HG03378 (cell line): Measurements from ENCODE around the gene NEDD4L.

Source experiments
- ATAC-seq: cut with Tn5 transposase; IDR thresholded peaks from one replicate; pipeline ENCODE4 v1.9.1; 2021; ENCODE audit warnings: mild to moderate bottlenecking, moderate library complexity; ENCODE audit not compliant: unreplicated experiment

NEDD4L gene

GRCh38 chr18:58227361-58227930, 183.4 kb downstream of the NEDD4L start:
- ATAC-seq: no peak

- ATAC-seq: no peak
Measured at GRCh38 chr18:58228176-58228575, 184.2 kb downstream of the NEDD4L start.

GRCh38 chr18:58228762-58229161, 184.7 kb downstream of the NEDD4L start:
- ATAC-seq: no peak

GRCh38 chr18:58229162-58229561, 185.1 kb downstream of the NEDD4L start:
- ATAC-seq: no peak

DNA sequence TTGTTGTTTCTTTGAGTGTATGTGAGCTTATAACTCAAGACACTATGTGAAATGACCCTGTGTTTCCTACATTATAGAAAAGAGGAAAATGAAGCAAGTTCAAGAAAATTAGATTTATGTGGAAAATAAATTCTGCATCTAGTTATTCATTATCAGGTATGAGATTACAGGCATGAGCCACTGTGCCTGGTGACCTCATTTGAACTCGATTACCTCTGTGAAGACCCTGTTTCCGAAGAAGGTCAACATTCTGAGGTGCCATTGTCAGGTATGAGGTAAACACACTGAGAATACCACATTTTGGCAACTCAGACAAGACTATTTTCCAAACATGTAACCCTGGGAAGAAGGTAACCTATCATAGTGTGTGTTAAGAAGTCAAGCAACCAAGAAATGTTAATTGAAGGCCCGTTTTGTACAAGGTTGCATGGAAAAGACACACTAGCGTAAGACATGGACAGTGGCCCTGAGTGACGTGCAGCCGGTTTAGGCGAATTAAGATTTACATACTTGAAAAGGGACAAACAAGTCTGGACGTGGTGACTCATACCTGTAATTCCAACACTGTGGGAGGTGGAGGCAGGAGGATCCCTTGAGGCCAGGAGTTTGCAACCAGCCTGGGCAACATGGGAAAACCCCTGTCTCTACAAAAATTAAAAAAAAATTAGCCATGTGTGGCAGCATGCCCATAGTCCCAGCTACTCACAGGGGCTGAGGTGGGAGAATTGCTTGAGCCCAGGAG, 186.6 kb downstream of the NEDD4L start:
- ATAC-seq: no peak

DNA sequence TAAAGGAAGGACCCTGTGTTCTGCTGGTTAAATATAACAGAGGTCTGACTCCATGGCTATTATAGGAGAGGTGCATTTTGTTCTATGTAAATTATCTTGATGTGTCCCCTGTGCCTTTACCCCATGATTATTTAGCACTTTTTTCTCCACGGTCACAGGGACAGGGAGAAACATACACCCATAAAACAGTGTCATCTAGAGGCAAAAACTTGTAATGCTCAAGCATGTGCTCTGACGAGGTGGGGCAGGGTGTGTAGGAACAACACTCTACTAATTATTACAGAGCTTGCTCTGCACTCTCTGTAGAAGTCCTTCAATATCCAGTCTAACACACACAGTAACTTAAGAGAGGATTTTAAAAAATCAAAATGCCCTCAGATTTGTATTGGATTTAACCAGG, 187.9 kb downstream of the NEDD4L start:
- ATAC-seq: peak; percentile 54

DNA sequence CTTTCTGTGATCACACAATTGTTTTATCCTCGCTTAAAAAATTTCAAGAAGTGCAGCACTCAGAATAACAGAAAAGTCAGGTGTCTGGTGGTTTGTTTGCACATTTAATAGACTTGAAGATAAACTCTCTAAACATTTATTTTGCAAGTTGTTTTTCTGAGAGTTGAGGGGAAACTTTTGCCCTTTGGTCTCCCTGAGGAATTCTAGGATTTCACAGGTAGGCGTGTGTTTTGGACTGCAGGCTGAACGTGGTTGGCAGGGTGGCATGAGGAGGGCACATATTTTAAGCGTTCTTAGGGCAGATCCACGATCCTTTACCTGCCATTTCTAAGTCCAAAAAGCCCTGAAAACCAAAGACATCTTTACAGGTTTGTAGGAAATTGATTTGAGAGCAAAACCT, 188.6 kb downstream of the NEDD4L start:
- ATAC-seq: no peak

- no peak for ATAC-seq
Measured at GRCh38 chr18:58234359-58234741, 190.3 kb downstream of the NEDD4L start.

GRCh38 chr18:58235001-58235436, 191.0 kb downstream of the NEDD4L start:
- ATAC-seq: no peak

- no peak for ATAC-seq
Measured at GRCh38 chr18:58239879-58240278, 195.9 kb downstream of the NEDD4L start.

DNA sequence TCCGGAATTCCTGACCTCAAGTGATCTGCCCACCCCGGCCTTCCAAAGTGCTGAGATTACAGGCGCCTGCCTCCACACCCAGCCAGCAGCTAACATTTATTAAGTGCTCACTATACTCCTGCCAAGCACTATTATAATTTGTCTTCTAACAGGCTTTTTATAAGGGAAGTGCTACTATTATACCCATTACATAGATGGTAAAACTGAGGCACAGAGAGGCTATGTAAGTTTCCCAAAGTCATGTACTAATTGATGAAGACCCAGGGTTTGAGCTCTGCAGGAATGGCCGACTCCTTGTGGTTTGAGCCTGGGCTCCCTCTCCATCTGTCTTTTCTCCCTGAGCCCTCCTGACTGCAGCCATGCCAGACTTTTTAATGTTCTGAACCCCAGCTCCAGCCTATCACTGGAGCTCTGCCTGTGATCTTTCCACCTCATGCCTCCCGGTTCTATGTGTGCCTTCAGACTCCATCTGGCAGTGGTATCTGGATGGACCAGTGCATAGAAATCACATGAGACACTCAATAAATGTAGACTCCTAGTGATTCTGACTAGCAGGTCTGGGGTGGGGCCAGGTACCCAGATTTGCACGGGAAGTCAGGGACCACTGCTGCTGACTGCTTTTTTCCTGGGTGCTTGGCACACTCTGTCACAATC, 197.1 kb downstream of the NEDD4L start:
- no peak for ATAC-seq

DNA sequence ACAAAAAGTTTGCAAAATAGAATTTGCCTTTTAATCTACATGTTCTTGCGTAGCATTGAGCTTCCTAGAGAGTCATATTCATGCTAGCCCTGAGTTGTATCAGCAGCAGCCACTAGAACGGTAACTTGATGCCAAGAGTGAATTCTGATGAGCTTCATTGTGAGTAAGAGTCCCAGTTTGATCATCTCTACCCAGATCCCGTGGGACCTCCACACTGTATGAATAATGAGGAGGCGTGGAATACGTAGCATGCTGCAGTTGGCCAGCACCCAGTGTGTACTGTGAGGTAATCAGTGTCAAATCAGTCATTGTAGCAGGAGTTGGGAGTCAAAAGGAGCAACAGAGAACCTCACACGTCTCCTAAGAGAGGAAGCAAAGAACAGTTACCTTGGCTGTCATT, 197.9 kb downstream of the NEDD4L start:
- no peak for ATAC-seq

- ATAC-seq: no peak
Measured at GRCh38 chr18:58242435-58242834, 198.4 kb downstream of the NEDD4L start.

GRCh38 chr18:58242968-58243367, 198.9 kb downstream of the NEDD4L start:
- no peak for ATAC-seq

GRCh38 chr18:58243401-58243800, 199.4 kb downstream of the NEDD4L start:
- no peak for ATAC-seq

GRCh38 chr18:58247363-58247834, 203.4 kb downstream of the NEDD4L start:
- ATAC-seq: no peak

GRCh38 chr18:58249712-58250111, 205.7 kb downstream of the NEDD4L start:
- no peak for ATAC-seq

GRCh38 chr18:58251416-58251815, 207.4 kb downstream of the NEDD4L start:
- no peak for ATAC-seq

DNA sequence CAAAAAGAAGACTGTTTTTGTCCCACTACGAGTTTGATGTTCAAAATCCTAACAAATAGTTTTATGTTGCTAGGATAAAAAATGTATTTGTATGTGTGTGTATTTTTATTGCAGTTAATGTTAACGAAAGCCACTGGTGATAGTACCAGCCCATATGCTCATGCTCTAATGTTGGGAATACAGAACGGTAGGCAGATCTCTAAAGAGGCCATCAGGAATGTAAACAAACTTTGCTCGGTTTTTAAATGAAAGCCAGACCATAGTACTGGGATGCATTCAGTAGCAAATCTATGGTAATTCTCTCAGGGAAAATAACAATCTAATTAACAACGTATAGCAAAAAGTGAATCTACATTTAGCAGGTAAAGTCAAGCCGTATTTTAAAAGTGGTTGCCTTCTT, 208.1 kb downstream of the NEDD4L start:
- no peak for ATAC-seq

DNA sequence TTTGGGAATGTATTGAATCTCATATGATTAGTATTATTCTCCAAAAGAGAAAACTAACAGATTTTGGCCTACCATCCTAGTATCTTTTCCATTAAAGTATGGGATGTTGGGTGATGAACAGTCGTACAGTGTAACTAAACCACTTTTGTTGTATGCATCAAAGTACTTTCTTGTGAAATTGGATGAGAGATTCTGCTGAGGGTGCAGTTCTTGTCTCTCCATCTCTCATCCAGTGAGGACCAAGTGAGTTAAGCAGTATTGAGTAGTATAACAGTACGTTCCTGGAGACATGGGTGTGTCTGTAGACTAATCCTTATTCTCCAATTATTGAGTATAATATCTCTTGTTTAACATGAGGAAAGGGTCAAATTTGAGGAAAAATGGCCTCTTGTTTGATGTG, 209.3 kb downstream of the NEDD4L start:
- no peak for ATAC-seq

DNA sequence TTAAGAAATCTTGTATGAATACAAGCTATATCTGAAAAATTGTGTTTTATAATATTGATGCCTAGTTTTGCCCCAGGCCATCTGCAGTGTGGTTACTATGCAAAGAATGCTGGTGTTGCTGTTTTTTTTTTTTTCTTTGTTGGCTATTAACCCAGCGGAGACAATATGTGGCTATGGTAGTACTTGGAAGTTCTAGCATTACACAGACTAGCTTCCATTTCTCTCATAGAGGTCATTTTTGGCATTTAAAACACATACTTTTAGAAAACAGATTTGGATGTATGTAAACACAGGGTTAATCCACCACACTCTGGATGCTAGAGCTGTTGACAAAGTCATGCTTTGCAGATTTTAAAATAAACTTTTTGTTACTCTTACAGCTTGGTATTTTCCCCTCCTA, 209.8 kb downstream of the NEDD4L start:
- no peak for ATAC-seq

DNA sequence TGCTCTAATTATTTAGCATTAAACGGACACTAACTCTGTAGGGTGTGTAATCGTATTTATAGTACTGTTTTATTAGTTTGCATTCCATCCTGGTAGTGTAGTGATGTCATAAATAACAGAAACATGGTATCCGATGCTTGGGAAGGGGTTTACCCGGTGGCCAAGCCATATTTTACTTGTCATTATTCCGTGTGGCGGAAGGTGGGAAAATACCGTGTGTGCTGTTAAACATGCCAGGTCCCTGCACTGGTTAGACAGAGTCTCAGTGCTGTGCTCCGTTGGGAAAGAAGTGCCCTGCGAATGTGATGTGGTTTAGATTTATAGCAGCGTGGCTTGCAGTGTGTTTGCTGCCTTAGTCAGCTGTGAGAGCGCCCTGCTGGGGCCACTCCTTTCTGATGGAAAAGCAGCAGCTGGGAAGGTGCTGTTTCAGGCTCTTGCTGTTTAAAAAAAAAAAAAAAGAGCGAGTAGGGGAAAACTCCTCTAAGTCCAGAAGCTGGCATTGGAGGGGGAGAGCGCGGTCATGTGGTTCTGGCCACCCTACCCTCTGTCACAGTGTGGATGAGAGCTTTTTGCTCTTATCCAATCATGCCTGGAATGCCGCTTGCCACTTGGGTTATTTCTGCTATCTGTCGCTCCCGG, 211.0 kb downstream of the NEDD4L start:
- no peak for ATAC-seq
